Lower leg skin (tissue), 3 donors: ENCODE results near the gene TUBB2B.

Experiments
- POLR2A ChIP-seq, 2 donors: fragments of 450-650 bp; IDR thresholded peaks; one replicate each; pipeline ENCODE4 v1.6.1; 2016 to 2017; ENCODE audit warnings: antibody characterized with exemption in 2 of 2, mild to moderate bottlenecking in 1 of 2, moderate library complexity in 1 of 2
- TF ChIP-seq, protein P1 (sequence below), 3 donors: fragments of 450-650 bp; IDR thresholded peaks; one replicate each; pipeline ENCODE4 v1.5.1; 2016; ENCODE audit warnings: antibody characterized with exemption in 3 of 3, mild to moderate bottlenecking in 3 of 3, moderate library complexity in 2 of 3

DNA sequence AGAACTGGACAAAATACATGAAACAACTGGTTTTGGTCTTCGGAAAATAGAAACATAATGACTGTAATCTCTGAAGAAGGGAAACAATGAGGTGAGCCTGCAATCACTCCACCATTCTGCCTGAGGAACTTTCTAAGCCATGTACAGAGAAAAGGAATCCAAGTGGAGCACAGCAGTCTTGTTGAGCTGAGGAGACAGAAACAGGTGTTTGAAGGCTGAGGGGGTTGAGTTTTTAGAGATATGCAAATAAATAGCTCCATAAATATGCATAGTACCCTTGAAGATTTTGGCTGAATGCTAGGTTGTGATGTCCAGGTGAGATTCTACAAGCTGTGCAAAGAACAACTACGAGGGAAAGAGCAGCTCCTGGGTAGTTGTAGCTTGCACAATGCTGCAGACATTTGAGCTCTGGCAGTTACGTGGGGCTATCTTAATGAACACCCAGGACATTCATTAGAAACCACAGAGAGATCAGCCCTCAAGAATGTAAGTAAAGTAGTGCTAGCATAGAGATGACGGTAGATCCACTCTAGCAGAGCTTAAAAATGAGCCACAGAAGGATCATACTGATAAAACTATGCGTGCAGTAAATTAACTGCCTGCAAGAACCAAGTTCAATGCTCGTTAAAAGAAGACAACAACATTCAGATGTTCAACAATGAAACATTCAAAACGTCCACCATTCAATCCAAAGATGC, 24.3 kb downstream of the TUBB2B start:
- TF ChIP-seq, protein P1, sequence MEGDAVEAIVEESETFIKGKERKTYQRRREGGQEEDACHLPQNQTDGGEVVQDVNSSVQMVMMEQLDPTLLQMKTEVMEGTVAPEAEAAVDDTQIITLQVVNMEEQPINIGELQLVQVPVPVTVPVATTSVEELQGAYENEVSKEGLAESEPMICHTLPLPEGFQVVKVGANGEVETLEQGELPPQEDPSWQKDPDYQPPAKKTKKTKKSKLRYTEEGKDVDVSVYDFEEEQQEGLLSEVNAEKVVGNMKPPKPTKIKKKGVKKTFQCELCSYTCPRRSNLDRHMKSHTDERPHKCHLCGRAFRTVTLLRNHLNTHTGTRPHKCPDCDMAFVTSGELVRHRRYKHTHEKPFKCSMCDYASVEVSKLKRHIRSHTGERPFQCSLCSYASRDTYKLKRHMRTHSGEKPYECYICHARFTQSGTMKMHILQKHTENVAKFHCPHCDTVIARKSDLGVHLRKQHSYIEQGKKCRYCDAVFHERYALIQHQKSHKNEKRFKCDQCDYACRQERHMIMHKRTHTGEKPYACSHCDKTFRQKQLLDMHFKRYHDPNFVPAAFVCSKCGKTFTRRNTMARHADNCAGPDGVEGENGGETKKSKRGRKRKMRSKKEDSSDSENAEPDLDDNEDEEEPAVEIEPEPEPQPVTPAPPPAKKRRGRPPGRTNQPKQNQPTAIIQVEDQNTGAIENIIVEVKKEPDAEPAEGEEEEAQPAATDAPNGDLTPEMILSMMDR (IDR thresholded peaks at IDR 0.05): no peak
- no peak for TF ChIP-seq POLR2A (IDR thresholded peaks at IDR 0.05)
